Middle frontal gyrus (tissue), 1 donor: ENCODE data around the gene RNF44.

Source experiments
- DNase-seq: peaks from one replicate; pipeline ENCODE4 v3.0.0-alpha.2; 2015; ENCODE audit warnings: low spot score; ENCODE audit errors: extremely low spot score

The RNF44 gene

DNA sequence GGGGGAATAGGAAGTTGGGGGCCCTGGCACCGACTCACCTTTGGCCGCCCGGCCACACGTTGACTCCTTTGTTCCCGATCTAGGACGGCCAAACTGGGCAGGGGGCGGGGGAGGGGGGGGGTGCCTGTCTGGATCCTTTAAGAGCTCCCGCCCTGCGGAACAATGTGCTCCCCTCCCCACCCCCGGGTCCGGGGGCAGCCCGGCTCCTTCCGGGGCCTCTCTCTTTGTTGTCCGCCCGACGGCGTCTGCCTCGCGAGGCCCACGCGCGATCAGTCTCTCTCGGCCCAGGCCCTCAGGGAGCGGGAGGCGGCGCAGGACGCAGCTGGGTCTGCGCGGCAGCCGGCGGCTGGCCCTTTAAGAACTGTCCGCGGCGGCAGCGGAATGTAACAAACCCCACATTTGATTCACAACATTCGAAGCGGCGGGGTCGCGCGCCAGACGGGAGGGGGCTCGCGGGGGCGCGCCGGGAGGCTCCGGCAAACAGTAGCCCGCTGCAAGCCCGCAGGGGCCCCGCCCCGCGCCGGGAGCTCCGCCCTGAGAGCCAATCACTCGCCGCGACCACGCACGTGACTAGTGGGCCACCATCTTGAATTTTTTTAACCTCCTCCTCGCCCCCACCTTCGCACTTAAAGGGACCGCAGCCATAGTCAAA is at the start of gene RNF44:
RNF44 (minus strand) TSS at position 501 of the 652 bp plus-strand sequence. CDS start 4,930 bp downstream, outside the sequence.
- peak; percentile 92 for DNase-seq

DNA sequence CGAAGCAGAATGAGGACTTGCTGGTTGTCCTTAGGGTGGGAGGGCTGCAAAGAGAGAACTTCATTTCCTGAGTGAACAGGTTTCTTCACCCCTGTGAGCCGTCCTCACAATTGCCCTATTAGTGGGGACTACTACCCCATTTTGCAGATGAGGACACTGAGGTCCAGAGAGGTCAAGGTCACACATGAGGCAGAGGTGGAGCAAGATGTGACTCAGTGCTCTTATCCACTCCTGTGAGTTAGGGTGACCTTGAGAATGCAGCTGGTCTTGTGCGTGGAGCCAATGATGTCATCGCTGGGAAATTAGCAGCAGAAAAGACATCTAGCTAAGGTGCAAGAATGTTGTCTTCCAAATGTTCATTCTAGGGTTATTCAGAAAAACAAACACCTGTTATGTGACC is 45.9 kb upstream of the RNF44 start:
- DNase-seq = no peak

DNA sequence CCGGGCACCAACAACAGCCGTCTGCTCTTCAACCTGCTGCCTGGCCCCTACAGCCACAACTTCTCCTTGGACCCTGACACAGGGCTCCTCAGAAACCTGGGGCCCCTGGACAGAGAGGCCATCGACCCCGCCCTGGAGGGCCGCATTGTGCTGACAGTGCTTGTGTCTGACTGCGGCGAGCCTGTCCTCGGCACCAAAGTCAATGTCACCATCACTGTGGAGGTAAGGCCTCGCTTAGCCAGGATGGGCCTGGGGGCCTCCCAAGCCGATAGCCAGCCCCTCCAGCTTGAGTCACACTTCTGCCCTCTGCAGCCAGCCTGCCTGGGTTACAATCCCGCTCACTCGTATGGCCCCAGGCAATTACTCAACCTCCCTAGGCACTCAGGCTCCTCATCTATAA is 44.2 kb upstream of the RNF44 start:
- DNase-seq = no peak

DNA sequence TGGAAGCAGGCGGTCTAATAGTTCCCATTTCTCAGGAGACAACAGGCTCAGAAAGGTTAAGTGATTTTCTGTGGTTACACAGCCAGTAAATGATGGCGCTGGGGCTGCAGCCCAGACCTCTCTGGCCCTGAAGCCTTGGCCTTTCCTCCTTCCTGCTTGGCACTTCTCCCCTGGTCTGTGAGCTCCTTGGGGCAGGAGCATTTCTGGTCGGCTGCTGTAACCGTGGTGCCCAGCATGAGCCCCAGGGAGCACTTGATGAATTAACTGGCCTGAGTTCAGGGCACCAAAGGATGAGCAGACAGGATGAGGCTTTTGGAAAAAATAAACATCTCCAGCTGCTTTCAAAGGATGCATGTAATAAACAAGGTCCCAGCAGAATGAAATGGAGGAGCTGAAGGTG is 42.1 kb upstream of the RNF44 start:
- DNase-seq = no peak

DNA sequence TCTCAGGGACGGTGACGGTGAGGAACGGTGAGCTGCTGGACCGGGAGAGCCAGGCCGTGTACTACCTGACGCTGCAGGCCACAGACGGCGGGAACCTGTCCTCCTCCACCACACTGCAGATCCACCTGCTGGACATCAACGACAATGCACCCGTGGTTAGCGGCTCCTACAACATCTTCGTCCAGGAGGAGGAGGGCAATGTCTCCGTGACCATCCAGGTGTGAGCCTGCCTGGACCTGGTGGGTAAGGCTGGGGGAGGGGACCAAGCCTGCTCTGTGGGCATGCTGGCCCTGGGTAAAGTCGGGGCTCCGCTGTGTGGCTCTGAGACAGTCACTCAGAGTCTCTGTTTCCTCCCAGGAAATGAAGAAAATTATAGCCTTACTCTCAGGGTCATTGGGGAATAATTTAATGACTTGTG is 41.2 kb upstream of the RNF44 start:
- DNase-seq = no peak

DNA sequence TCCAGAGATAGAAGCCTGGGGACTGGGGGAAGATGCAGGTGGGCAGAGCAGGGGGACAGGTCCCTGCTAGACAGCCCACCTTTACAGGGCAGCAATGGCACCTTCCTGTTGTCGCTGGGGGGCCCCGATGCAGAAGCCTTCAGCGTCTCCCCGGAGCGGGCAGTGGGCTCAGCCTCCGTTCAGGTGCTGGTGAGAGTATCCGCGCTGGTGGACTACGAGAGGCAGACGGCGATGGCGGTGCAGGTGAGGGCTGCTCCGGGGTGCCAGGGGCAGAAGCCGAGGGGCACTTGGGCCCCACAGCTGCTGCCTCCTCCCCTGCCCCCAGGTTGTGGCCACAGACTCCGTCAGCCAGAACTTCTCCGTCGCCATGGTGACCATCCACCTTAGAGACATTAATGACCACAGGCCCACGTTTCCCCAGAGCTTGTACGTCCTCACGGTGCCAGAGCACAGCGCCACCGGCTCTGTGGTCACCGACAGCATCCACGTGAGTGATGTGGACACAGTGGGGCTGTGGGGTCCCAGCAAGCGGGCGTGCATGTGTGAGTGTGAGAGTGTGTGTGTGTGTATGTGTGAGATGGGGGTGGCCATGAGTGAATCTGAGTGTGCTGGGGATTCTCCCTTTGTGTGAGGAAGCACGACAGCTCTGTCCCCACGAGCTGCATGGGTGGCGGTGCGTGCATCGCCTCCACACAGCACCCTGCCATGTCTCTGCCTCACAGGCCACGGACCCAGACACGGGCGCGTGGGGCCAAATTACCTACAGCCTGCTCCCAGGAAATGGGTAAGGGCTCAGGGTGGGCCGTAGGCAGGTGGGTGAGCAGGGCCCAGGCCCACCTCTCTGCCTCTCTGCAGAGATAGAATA is 40.3 kb upstream of the RNF44 start:
- no peak for DNase-seq

DNA sequence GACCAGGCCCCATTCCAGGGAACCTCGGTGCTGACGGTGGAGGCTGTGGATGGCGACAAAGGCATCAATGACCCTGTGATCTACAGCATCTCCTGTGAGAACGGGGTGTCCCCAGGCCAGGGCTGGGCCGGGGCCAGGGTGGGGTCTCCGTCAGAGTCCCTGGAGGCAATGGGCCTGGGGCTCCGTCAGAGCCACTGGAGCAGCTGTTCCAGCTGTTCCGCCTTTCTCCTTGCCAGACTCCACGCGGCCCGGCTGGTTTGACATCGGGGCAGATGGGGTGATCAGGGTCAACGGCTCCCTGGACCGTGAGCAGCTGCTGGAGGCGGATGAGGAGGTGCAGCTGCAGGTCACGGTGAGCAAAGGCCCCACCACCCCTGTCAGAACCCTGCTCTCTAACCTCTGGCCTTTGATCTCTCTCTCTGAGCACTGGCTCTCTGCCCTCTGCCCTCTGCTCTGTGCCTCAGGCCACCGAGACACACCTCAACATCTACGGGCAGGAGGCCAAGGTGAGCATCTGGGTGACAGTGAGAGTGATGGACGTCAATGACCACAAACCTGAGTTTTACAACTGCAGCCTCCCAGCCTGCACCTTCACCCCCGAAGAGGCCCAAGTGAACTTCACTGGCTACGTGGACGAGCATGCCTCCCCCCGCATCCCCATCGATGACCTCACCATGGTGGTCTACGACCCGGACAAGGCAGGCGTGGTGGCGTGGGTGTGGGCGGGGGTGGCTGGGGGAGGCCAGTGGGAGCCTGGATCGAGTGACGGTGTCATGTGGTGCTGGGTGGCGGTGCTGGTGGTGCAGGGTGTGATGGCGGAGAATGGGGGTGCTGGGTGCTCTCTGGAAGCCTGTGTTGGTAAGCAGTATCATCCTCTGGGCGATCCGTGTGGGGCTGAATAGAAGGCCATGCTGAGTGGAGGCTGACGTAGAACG is 38.6 kb upstream of the RNF44 start:
- DNase-seq = no peak

DNA sequence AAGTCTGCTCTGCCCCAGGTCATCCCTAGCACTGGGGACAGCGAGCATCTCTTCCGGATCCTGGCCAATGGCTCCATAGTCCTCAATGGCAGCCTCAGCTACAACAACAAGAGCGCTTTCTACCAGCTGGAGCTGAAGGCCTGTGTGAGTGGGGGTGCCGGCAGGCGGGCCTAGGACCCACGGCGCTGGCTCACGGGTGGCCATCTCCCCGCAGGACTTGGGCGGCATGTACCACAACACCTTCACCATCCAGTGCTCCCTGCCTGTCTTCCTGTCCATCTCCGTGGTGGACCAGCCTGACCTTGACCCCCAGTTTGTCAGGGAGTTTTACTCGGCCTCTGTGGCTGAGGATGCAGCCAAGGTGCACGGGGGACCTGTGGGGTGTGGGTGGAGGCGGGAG is 37.9 kb upstream of the RNF44 start:
- DNase-seq = no peak

DNA sequence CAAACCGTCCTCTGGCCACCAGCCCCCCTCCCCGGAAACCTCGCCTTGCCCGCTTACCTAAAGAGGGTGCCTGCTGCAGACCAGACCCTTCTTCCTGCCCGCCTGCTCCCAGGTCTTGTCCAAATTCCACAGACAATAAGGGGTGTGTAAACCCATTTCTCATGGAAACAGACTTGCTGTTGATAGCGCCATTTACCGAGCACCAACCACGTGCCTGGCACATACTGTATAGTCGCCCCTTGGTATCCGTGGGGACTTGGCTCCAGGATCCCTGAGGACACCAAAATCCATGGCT is 37.0 kb upstream of the RNF44 start:
- no peak for DNase-seq

DNA sequence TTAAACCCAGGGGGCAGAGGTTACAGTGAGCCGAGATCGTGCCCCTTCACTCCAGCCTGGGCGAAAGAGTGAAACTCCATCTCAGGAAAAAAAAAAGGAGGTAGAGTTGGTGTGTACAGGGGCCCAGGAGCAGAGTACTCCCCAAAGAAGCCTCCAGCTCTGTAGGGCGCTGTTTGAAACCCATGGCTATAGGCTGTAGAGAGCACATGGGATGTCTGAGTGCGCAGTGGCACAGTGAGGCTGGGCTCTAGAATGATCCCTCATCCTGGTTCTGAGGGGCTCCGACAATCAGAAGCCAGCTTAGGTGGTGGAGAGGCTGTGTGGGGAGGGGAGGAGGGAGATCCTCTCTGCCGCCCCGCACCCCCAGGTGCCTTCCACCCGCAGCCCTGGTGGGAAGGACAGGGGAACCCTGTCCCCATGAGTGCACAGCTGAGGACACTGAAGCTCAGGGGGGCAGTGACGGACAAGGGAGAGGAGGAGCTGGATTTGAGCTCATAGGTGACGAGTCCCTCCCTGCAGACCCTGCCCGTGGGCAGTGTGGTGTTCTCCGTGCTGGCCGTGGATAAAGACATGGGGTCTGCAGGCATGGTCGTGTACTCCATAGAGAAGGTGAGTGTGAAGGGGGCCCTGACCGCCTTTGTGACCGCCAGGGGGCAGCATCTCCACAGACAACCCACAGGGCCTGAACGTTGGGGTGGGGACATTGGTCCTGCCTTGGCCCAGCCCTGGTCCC is 36.5 kb upstream of the RNF44 start:
- no peak for DNase-seq

DNA sequence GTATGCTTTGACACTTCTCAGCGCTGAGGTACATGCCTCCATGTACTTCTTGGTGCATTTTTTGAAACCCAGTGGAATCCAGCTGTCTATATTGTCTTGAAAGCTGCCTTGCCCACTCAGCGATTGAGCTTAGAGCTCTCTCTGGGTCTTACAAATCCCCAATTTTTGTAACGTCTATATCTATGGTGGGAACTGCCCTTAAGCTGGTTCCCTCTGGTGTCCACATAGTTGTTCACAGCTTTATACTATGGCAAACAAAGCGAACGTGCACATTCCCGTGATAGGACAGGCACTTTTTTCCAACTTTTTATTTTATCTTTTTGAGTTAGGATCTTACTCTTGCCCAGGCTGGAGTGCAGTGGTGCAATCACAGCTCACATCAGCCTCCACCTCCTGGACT is 32.8 kb upstream of the RNF44 start:
- DNase-seq = no peak

DNA sequence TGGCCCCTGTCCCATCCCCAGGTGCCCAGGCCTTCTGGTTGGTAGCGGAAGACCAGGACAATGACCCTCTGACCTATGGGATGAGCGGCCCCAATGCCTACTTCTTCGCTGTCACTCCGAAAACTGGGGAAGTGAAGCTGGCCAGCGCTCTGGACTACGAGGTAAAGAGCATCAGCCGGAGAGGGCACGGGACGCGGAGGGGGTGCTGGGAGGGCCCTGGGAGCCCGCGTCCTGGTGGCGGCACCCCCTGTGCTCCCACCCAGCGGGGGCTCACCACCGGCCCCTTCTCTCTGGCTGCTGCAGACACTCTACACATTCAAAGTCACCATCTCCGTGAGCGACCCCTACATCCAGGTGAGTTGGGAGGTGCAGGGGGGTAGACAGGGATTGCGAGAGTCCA is 31.5 kb upstream of the RNF44 start:
- no peak for DNase-seq

DNA sequence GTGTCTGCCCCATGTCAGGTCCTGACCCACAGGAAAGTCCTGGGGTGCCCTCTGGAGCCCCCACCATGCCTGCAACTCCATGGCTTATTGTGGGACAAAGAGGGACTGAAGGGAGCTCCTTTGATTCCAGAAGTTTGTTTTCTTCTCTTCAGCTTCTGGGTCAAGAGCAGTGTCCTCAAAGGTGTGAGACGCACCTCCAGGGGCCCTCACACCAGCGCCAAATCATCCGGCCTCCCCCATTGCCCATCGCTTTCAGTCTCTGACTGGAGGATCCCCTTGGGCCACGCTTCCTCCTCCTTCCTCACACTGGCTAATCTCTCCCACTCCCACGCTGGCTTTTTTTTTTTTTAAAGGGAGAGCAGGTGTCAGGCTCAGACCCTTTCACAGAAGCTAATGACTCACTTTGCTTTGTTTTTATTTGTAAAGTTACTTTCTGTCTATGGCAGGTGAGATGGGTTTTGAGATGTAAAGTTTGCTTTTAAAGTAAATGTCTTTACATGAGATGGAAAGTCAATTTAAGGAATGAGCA is 28.6 kb upstream of the RNF44 start:
- DNase-seq = no peak

DNA sequence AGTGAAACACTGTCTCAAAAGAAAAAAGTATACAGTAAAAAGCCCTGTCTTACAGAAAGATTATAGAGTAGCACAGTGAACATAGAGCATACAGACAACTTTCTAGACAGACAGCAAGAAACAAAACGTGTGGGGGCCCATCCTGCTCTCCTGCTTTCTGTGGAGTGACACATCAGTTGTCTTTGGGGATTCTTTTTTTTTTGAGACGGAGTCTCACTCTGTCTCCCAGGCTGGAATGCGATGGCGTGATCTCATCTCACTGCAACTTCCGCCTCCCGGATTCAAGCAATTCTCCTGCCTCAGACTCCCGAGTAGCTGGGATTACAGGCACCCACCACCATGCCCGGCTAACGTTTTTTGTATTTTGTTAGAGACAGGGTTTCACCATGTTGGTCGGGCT is 26.8 kb upstream of the RNF44 start:
- no peak for DNase-seq

DNA sequence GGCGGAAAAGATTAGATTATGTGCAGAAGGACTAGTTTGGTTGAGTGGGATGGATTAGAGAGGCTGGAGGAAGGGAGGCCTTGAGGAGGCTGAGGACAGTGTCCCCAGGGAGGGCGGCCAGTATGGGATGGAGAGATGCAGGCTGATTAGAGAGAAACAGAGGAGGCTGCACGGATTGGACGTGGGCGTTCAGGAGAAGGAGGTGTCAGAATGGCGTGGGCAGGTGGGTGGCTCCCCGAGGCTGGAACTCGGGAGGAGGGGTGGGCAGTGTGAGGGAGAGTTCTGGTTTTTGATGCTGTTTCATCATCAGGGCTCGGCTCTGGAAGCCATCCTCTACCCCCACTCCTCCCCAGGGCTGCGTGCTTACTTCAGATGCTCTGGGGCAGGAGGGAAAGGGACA is 25.0 kb upstream of the RNF44 start:
- DNase-seq = no peak

DNA sequence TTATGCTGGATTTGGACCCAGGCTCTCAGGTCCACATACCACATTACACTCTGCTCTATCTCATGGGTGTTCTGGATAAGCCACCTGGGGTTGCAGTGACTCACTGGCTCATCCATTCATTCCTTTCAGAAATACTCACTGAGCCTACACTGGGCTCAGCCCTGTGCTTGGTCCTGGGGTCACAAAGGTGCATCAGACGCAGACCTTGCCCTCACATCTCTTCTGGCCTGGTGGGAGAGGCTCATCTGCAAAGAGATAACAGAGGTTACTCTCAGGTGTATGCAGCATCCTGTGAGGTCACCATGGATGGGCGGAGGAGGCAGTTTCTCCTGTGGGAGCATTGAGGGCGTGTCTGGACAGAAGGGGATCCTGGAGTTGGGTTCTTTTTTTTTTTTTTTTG is 24.1 kb upstream of the RNF44 start:
- DNase-seq = no peak

DNA sequence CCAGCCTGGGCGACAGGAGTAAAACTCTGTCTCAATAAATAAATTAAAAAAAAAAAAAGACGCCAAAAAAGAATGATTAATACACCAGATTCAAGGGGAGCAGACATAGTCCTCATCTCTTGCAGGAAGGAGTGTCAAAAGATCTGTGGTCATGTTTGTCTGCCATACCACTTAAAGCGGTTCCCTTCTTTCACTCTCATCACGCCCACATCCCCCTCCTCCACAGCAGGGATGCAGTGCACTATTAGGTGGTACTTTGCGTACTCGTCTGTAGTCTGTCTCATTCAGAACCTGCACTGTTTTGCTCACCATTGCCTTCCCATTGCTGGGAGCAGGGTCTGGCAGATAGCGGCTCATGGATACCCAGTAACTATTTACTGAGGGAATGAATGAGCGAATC is 23.2 kb upstream of the RNF44 start:
- no peak for DNase-seq

DNA sequence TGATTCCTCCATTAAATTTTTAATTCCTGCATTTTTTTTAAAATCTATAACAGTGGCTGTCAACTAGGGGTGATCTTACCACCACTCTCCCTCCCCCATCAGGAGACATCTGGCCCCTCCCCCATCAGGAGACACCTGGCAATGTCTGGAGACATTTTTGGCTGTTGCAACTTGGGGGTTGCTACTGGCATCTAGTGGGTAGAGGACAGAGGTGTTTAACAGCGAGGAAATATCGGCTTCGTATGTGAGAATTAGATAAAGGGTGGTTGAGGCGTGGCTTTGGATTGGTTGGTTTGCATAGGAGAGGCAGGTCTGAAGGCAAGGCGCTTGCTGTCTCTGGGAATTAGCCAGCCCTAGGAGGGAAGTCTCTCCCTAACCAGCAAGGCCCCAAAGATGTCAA is 22.5 kb upstream of the RNF44 start:
- no peak for DNase-seq

DNA sequence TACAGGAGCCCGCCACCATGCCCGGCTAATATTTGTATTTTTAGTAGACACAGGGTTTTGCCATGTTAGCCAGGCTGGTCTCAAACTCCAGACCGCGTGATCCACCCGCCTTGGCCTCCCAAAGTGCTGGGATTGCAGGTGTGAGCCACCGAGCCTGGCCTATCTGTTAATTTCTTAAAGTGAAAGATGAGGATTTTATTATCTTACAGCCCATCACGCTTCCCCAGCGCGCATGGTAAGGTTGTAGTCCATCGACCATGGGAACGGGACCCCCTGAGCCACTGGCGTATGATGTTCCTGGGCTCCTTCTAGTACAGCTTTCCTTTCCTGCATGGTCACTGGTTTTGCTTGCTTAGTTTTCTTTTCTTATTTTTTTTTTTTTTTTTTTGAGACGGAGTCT is 20.6 kb upstream of the RNF44 start:
- no peak for DNase-seq

DNA sequence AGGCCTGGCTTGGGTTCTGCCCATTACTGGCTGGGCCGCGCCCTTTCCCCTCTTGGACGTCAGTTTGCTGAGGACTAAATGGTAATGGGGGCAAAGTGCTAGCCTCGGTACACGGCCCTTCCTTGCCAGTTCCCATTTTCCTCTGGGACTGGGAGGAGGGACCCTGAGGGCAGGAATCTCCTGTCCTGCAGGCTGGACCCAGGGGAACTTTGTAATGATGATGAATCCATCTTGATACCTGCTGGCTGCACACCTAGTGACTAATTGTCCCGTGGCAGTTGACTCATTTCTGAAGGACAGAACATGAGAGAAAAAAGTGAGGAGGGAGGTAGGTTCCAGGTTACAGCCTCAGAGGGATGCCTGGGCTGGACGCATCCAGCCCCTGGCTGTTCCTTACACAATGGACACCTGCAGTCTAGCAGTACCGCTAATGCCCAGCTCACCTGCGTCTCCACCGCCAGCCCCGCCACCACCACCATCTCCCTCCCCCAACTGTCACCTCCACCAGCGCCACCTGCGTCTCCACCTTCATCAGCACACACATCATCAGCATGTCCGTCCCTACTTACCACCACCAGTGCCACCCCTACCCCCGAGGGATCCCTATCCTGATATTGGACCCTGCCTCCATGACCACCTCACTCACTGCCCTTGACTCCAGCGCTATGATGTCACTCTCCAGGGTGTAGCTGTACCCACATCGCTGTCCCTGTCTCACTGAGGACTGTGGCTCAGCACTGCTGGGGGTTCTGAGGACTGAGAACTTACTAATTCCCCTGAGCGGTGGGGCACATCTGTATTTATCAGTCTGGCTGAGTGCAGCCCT is 16.3 kb upstream of the RNF44 start:
- no peak for DNase-seq
